Astrocyte of the cerebellum (primary cell): ENCODE measurements around the gene KCNK4.

ENCODE experiments used
- DNase-seq: peaks from one replicate; pipeline ENCODE4 v3.0.0-alpha.2; 2011; ENCODE audit warnings: low read depth
- H3K4me3 ChIP-seq: 2 replicates; pipeline ENCODE4 v1.5.1; 2011; ENCODE audit warnings: mild to moderate bottlenecking, low read depth, low read length, moderate library complexity
- CTCF ChIP-seq: IDR thresholded peaks from 2 replicates; pipeline ENCODE4 v1.5.1; 2012; ENCODE audit warnings: low read length, low read depth, moderate library complexity, mild to moderate bottlenecking; ENCODE audit errors: missing control alignments
- in situ Hi-C: cut with HindIII; loops from 2 replicates; pipeline ENCODE4 v1.10.0; 2017; ENCODE audit warnings: low sequenced_read_pairs

The KCNK4 gene

GRCh38 chr11:64285885-64286800, 5.0 kb upstream of the KCNK4 start:
- TF ChIP-seq CTCF = no peak
- peak overlapping the region; percentile 74 for H3K4me3 ChIP-seq
- no peak for DNase-seq
- in situ Hi-C loops = no loop called here

GRCh38 chr11:64286801-64287159, 4.3 kb upstream of the KCNK4 start:
- in situ Hi-C loops = no loop called here
- DNase-seq = no peak
- no peak overlapping the region for H3K4me3 ChIP-seq
- no peak for TF ChIP-seq CTCF

- DNase-seq = no peak
- no peak overlapping the region for H3K4me3 ChIP-seq
- TF ChIP-seq CTCF = no peak
- in situ Hi-C loops = no loop called here
Measured at GRCh38 chr11:64287676-64288352, 3.3 kb upstream of the KCNK4 start.

- no peak for TF ChIP-seq CTCF
- no peak for DNase-seq
- H3K4me3 ChIP-seq = no peak overlapping the region
- in situ Hi-C loops = no loop called here
Measured at GRCh38 chr11:64288353-64288750, 2.8 kb upstream of the KCNK4 start.

GRCh38 chr11:64289002-64289564, 2.0 kb upstream of the KCNK4 start:
- DNase-seq = no peak
- H3K4me3 ChIP-seq = no peak overlapping the region
- TF ChIP-seq CTCF = no peak
- in situ Hi-C loops = no loop called here

- in situ Hi-C loops = no loop called here
- TF ChIP-seq CTCF = no peak
- no peak for DNase-seq
- no peak overlapping the region for H3K4me3 ChIP-seq
Measured at GRCh38 chr11:64290352-64291261, 495 bp upstream of the KCNK4 start.
